Measurements from ENCODE around the gene ZBTB21. TPM values are rescaled to one million over a fixed set of nuclear protein-coding genes. Genes with fewer than 3 reads are reported as not detected.

Gene ZBTB21
- total and polyA plus RNA-seq, 2 of the 8 experiments (the other 6 are each of a cell fraction or from before 2014, with no cell fraction given): 3.9 to 17.8 TPM

DNA sequence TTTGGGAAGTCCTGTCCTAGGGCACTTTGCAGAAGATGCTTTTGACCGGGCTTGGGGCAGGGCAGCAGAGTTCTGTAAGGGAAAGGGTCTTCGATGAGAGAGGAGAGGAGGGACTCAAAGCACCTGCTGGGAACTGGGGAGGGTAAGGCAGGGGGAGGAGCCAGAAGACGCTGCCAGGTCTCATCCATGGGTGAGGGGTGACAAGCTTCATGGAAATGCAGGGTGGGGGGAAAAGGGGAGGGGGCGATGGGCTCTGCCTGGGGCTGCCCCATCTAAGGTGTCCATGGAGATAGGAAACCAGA is 35.5 kb downstream of the ZBTB21 start (continued):
- TF ChIP-seq ATF2 (IDR thresholded peaks at IDR 0.05; ENCODE audit: low read length) (no peak), CEBPB (IDR thresholded peaks at IDR 0.05; ENCODE audit: low read depth, low read length) (no peak), SIN3A (conservative IDR thresholded peaks at IDR 0.05 in 1 of 2, IDR thresholded peaks at IDR 0.05 in 1 of 2; ENCODE audit: low read depth in 1 of 2, low read length in 2 of 2) (no peak), SUZ12 (IDR thresholded peaks at IDR 0.05; ENCODE audit: low read length) (no peak), SP2 (IDR thresholded peaks at IDR 0.05; ENCODE audit: low read length) (no peak)
